MM.1S (cell line): Measurements from ENCODE around the gene LMOD3.

Experiments used
- CTCF ChIP-seq: fragments of 300-600 bp; sonication (generic); IDR thresholded peaks from 2 replicates; pipeline ENCODE4 v1.5.1; 2016; ENCODE audit warnings: antibody characterized with exemption, low read length, mixed read lengths
- EZH2 ChIP-seq: fragments of 300-600 bp; sonication (generic); optimal IDR thresholded peaks from 2 replicates; pipeline ENCODE3; 2017; ENCODE audit warnings: low read depth, mild to moderate bottlenecking, antibody characterized with exemption, low read length, mixed read lengths

GRCh38 chr3:69095636-69096035, 26.8 kb downstream of the LMOD3 start:
- TF ChIP-seq CTCF: no peak
- no peak for TF ChIP-seq EZH2
